ENCODE results near the gene ROBO1. TPM values are rescaled to one million over a fixed set of nuclear protein-coding genes. Genes with fewer than 3 reads are reported as not detected.

ROBO1 gene
- total and polyA plus RNA-seq, 12 donors = 6.4 to 144 (median 43.9) TPM

DNA sequence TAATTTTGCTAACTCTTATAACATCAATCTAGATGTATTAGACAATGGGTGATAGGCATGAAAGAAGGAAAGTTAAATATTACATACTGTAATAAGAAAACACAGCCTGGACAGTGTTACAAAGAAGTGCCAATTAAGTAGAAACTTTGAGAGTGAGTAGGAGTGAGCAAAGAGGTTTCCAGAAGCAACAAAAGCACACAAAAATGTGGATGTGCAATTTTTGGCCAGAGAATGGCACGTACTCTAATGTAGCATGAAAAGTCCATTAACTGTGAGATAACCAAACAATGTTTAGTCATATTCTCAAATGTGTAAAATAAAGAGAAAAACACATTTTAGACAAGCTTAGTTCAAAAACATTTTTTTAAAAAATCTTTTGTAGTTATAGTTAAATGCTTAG lies 567.3 kb downstream of the ROBO1 start:
- intact Hi-C loops (cut with DNase I) = no loop called here
- H3K4me1 ChIP-seq (replicated peaks in 1 of 2) = no peaks in the 10 kb centered on the region
- TF ChIP-seq POLR2A (IDR thresholded peaks at IDR 0.05) = no peak
- TF ChIP-seq CTCF (IDR thresholded peaks at IDR 0.05) = no peak
- no peaks in the 10 kb centered on the region for H3K36me3 ChIP-seq (replicated peaks in 1 of 2)
- H3K9me3 ChIP-seq (replicated peaks in 1 of 3) = no peaks in the 10 kb centered on the region
- no peak overlapping the region for H3K4me3 ChIP-seq
- 56 to 58% (median 57%) methylated on average over 1 of the region's 1 CpG for WGBS, 4 donors
- H3K27me3 ChIP-seq = no peaks in the 10 kb centered on the region
- no peak overlapping the region for H3K27ac ChIP-seq
- no peak for DNase-seq

DNA sequence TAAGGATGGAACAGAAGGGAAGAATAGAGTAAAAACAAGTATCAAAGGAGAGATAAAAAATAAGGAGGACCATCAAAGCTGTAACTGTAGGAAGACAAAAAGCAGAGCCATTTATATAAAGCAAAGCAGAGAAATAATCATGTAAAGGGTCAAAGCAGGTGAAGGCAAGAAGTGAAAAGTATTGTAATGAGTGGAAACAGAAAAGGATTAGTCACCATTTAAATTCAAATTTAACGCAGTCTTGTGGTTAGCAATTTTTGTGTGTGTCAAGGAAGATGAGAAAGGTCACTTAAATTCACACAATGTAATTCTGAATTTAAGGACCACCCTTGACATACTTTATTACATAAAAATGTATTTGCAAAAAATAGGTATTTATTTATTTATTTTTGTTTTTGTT lies 567.8 kb downstream of the ROBO1 start:
- no peak for DNase-seq
- TF ChIP-seq CTCF (IDR thresholded peaks at IDR 0.05) (no peak), POLR2A (IDR thresholded peaks at IDR 0.05) (no peak)
- intact Hi-C loops (cut with DNase I) = no loop called here
- Histone ChIP-seq H3K27me3 (no peaks in the 10 kb centered on the region), H3K36me3 (replicated peaks in 1 of 2) (no peaks in the 10 kb centered on the region), H3K27ac (no peak overlapping the region), H3K4me1 (replicated peaks in 1 of 2) (no peaks in the 10 kb centered on the region), H3K4me3 (no peak overlapping the region), H3K9me3 (replicated peaks in 1 of 3) (no peaks in the 10 kb centered on the region)
- WGBS, 4 donors = 69 to 83% (median 71%) methylated on average over 1 of the region's 1 CpG

- Histone ChIP-seq H3K4me3 (no peak overlapping the region), H3K9me3 (replicated peaks in 1 of 3) (no peaks in the 10 kb centered on the region), H3K27ac (no peak overlapping the region), H3K36me3 (replicated peaks in 1 of 2) (no peaks in the 10 kb centered on the region), H3K27me3 (no peaks in the 10 kb centered on the region), H3K4me1 (replicated peaks in 1 of 2) (no peaks in the 10 kb centered on the region)
- WGBS, 4 donors = 57 to 72% (median 64%) methylated on average over 5 of the region's 5 CpGs
- no peak for DNase-seq
- intact Hi-C loops (cut with DNase I) = no loop called here
- no peak for TF ChIP-seq CTCF (IDR thresholded peaks at IDR 0.05)
- no peak for TF ChIP-seq POLR2A (IDR thresholded peaks at IDR 0.05)
These were observed 580.4 kb downstream of the ROBO1 start for GRCh38 chr3:79187426-79187825.

DNA sequence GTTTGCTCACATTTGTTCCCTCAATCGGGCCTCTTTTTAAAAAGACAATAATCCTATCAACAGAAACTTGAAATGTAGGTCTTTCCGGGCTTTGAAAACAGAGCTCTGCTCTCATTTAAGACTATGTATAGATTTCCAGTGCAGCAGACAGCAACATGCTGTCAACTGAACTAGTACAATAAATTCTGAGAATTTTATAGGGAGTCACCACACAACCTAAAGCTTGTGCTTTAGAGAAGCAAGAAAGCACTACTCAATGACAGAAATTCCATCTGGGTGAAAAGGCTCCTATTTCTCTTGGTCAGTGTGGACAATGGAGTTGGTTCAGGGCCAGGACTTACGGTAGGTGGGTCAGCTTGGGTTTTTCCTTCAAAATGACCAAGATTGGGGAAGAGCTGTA lies 583.5 kb downstream of the ROBO1 start:
- intact Hi-C loops (cut with DNase I) = no loop called here
- Histone ChIP-seq H3K4me1 (replicated peaks in 1 of 2) (no peaks in the 10 kb centered on the region), H3K9me3 (replicated peaks in 1 of 3) (no peaks in the 10 kb centered on the region), H3K27ac (no peak overlapping the region), H3K36me3 (replicated peaks in 1 of 2) (no peaks in the 10 kb centered on the region), H3K4me3 (no peak overlapping the region), H3K27me3 (no peaks in the 10 kb centered on the region)
- WGBS, 4 donors = 35 to 41% (median 39%) methylated on average over 3 of the region's 3 CpGs
- TF ChIP-seq POLR2A (IDR thresholded peaks at IDR 0.05) (no peak), CTCF (IDR thresholded peaks at IDR 0.05) (no peak)
- no peak for DNase-seq
